Pulmonary artery endothelial cell (primary cell): ENCODE results near the gene MYBPC3. TPM values are rescaled to one million over a fixed set of nuclear protein-coding genes. Genes with fewer than 3 reads are reported as not detected.
"Not testable (repeated sequence)": the region's sequence is repeated elsewhere in the genome, so short reads cannot be mapped to it uniquely, and the experiment has no call there.

ENCODE experiments used
- DNase-seq: peaks from one replicate; pipeline ENCODE4 v3.0.0-alpha.2; 2011; ENCODE audit warnings: low read depth, low spot score
- total RNA-seq: library from RNA; depleted of rRNA; stranded (reverse); fragments of >200 nt; gene quantifications from 2 replicates; pipeline ENCODE4 v1.2.3, GENCODE V29; 2014

Gene MYBPC3
- total RNA-seq, 1 donor from 2014 or later = not detected

- no peak for DNase-seq
Observed at GRCh38 chr11:47338396-47339241, 13.9 kb downstream of the MYBPC3 start.

GRCh38 chr11:47337229-47337924, 15.1 kb downstream of the MYBPC3 start:
- no peak for DNase-seq

DNA sequence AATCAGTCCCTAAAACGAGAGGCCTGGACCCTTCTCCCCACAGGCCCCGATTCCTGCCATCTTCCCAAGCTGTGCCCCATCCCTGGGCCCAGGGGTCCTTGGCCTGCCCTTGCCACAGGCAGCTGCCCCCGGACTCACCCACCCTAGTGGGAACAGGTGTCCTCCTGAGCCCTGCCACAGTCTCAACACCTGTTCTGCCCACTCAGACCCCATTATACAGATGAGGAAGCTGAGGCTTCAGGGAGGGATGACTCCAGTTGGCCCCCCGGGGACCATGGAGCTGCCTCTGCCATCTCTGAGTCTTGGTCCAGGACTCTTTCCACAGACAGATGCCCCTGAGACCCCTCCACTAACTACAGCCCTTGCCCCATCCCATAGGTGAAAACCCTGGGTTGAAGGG, 15.9 kb downstream of the MYBPC3 start:
- no peak for DNase-seq

GRCh38 chr11:47335733-47336132, 16.8 kb downstream of the MYBPC3 start:
- DNase-seq = no peak

GRCh38 chr11:47334699-47335411, 17.6 kb downstream of the MYBPC3 start:
- DNase-seq = not testable (repeated sequence)

DNA sequence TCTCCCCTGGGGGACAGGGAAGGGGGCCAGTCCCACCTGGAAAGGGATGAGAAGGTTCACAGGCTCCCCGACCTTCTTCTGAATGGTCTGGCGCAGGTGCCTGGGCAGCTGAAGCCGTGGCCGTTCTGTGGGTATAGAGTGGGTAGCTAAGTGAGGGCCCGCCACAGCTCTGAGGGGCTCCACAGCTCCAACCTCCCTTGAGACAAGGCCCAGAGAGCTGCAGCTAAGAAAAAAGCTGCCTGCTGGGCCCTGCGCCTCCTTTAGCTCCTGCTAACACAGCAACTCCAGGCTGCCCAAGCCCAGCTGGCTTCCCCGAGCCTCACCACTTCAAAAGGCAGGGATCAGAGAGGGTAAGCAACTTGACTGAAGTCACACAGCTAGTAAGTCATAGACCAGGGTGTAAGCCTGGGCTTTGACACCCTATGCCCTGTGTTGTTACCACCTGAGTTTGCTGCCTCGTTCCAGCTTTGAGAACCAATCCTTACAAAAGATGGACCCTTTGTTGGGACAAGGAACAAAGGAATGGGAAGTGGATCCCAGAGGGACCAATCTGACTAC, 18.5 kb downstream of the MYBPC3 start:
- DNase-seq = no peak

- DNase-seq = no peak
Observed at GRCh38 chr11:47333526-47333845, 19.0 kb downstream of the MYBPC3 start.

DNA sequence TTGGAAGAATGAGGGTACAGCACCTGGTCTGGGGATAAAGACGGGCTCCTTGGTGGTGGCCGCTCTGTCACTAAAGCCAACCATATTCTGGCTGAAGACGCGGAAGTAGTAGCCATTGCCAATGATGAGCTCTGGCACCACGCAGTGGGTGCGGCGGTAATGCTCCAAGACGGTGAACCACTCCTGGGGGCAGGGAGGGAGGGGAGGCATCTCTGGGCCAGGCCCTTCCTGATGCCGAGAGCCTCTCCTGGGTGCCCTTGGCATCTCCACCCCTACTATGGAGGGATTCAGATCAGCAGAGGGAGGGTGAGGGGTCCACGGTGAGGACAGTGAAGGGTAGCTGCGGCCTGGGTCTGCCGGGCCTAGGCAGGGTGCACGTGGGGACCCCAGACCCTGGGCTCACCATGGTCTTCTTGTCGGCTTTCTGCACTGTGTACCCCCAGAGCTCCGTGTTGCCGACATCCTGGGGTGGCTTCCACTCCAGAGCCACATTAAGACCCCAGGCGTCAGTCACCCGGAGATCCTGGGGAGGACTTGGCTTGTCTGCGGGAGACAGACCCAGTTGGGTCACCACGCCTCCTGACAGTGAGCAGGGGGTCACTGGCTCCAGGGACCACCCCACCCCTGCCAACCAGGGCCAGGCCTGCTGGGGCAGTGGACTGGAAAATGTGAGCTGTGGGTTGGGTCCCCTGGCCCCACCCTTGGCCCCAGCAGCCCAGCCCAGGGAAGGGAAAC, 19.5 kb downstream of the MYBPC3 start:
- DNase-seq = no peak

DNA sequence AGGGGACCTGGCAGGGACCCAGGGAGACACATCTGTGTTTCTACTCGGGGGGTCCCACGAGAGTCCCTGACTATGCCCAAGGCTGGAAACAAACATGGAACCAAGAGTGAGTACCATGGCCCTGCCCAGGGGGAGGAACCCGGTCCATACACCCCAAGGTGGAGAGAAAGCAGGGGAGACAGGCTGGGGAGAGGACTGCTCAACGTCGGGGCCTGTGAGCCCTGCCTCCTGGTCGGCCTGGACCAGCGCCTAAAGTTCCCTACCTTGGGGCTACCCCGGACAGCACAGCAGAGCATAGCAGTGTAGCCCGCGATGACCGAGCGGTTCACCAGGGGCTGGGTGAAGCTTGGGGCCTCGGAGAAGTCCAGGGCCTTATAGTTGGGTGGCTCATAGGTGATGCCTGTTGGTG, 20.2 kb downstream of the MYBPC3 start:
- DNase-seq = no peak

DNA sequence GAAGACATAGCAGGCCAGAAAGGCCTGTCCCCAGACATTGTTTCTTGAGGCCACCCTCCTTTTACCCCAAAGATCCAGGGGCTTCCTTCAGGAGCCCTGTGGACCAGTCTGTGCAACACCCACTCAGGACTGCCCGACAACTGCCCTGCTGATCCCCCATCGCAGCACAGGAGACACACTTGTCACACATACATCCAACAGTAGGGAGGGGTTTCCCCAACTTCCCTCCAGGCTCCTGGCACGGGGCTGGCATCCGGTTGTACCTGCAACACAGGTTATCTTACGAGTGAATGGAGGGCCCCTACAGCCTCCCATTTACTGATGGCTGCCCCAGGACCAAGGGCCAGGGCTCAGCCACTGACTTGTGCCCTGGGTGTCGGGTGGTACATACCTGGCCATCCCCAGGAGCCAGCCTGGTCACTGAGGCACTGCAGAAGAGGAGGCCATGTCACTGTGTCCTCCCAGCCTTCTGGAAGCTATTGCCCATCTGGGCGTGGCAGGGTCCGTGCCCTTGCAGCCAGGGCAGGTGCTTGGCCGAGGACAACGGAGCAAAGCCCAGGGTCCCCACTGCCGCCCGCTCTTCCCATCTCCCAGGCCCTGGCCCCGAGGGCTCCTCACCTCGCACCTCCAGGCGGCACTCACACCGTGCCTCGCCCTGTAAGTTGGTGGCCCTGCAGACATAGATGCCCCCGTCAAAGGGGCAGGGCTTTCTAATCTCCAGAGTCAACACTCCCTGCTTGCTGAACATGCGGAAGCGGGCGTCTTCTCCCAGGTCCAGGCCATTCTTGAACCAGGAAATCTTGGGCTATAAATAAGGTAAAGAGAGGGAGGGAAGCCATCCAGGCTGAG, 20.8 kb downstream of the MYBPC3 start:
- DNase-seq = no peak

- no peak for DNase-seq
Observed at GRCh38 chr11:47329987-47330931, 22.2 kb downstream of the MYBPC3 start.

DNA sequence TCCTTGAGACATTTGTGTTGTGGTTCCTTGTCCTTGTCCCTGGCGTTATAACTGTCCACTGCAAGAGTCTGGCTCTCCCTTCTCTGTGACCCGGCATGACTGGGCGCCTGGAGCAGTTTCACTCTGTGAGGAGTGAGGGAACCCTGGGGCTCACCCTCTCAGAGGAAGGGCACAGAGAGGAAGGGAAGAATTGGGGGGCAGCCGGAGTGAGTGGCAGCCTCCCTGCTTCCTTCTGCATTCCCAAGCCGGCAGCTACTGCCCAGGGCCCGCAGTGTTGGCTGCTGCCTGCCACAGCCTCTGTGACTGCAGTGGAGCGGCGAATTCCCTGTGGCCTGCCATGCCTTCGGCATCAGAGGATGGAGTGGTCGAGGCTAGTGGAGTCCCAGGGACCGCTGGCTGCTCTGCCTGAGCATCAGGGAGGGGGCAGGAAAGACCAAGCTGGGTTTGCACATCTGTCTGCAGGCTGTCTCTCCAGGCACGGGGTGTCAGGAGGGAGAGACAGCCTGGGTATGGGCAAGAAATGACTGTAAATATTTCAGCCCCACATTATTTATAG, 23.0 kb downstream of the MYBPC3 start:
- no peak for DNase-seq

GRCh38 chr11:47328449-47329390, 23.8 kb downstream of the MYBPC3 start:
- DNase-seq = no peak

- no peak for DNase-seq
Observed at GRCh38 chr11:47327949-47328348, 24.6 kb downstream of the MYBPC3 start.

GRCh38 chr11:47327025-47327424, 25.5 kb downstream of the MYBPC3 start:
- DNase-seq = no peak

- DNase-seq = no peak
Observed at GRCh38 chr11:47326198-47326597, 26.3 kb downstream of the MYBPC3 start.

- DNase-seq = no peak
Observed at GRCh38 chr11:47325271-47326041, 27.0 kb downstream of the MYBPC3 start.
